ENCODE measurements around the gene SYTL2. TPM values are rescaled to one million over a fixed set of nuclear protein-coding genes. Genes with fewer than 3 reads are reported as not detected.
"Not testable (repeated sequence)": the region's sequence is repeated elsewhere in the genome, so short reads cannot be mapped to it uniquely, and the experiment has no call there.

SYTL2 gene, protein sequence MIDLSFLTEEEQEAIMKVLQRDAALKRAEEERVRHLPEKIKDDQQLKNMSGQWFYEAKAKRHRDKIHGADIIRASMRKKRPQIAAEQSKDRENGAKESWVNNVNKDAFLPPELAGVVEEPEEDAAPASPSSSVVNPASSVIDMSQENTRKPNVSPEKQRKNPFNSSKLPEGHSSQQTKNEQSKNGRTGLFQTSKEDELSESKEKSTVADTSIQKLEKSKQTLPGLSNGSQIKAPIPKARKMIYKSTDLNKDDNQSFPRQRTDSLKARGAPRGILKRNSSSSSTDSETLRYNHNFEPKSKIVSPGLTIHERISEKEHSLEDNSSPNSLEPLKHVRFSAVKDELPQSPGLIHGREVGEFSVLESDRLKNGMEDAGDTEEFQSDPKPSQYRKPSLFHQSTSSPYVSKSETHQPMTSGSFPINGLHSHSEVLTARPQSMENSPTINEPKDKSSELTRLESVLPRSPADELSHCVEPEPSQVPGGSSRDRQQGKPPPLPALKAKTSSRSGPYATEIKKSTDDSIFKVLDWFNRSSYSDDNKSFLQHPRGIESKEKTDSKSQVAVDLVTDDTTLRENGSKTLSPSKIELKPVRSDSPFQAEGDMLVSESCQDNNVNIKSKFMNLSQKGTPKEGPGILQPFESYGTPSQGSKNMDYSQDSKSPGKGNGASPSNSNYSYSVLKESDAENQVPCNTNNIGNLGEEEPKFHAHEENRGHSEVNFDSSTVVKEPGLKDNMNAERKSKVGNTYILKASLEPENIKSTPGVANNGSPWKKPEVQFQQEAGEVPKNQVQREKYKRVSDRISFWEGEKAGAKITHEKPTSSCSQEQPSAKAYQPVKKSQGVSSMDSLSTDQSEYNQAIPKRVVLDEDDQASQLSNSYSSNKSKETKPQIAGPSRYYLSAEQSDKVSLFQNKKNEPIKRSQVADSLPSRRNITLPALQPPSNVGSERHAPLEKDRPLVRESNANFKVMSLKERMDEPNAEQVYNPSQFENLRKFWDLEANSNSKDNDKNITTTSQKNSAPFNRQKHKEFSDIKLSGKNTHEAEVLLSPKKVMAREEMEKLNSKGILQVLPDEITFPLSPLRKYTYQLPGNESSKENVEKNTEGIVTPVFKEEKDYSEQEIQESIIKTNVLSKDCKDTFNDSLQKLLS (N-terminal part only)
- 10 to 100 TPM; 64.1 to 85.4 (median 73.8) TPM for polyA plus RNA-seq (ENCODE audit: insufficient read length in 4 of 4)

GRCh38 chr11:85810871-85811611, at the start of gene SYTL2:
SYTL2 (minus strand) TSS chr11:85811141; CDS start chr11:85757725, 53,416 bp downstream.
- peak in 1 of 4 donors; percentile 60 for DNase-seq (ENCODE audit: low read depth in 4 of 4, low spot score in 3 of 4)

- not testable (repeated sequence) for DNase-seq (ENCODE audit: low read depth in 4 of 4, low spot score in 3 of 4)
Measured at GRCh38 chr11:85859541-85859940, 48.6 kb upstream of the SYTL2 start.

DNA sequence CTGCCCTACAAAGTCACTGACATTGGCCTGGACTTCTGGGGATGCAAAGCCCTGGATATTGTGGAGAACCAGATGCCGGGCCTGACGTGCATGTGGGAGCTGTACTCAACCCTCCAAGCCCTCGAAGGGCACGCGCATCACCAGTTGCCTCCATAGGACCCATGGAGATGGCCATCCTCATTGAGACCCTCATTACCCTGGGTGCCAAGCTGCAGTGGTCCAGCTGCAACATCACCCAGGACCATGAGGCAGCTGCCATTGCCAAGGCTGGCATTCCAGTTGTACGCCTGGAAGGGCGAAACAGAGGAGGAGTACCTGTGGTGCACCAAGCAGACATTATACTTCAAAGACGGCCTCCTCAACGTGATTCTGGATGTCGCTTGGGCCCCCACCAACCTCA, 46.2 kb upstream of the SYTL2 start:
- DNase-seq (ENCODE audit: low read depth in 4 of 4, low spot score in 3 of 4), result no peak

DNA sequence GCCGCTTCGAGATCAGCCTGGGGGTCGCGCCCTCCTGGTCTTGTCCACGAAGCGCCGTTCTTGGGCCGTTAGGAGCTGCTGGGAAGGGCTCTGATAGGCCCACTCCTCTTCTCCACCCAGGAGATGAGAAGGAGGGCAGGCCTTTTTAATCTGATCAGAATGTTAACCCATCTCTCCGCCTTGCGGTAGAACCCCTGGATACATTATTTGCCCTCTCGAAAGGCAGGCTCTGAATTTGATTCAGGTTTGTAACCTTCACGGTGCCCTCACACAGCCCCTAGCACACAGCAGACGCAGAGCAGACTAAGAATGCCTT, 44.4 kb upstream of the SYTL2 start, which contains the start of gene CCDC83:
TSS of gene CCDC83 (plus strand) at position 43 of the 316 bp plus-strand sequence. CDS start 9,741 bp downstream, outside the sequence.
- no peak for DNase-seq (ENCODE audit: low read depth in 4 of 4, low spot score in 3 of 4)

GRCh38 chr11:85854557-85855340, 43.8 kb upstream of the SYTL2 start:
- peak; percentile 81 to 92 (median 84) for DNase-seq (ENCODE audit: low read depth in 4 of 4, low spot score in 3 of 4)

DNA sequence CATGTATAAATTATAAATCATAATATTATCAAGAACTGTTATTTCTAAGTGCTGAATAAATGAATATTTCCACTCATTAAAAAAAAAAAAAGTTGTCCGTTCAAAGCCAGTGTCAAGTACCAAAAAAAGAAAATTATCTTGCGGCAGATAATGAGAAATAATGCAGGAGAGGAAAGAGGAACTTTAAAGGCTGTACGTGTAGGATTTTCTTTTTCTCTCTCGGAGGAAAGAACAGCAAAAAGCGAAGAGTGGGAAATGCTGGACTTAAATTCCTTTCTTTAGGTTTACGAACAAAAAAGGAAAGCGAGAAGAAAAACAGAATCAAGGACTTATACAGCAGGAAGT, 43.2 kb upstream of the SYTL2 start:
- peak in 1 of 4 donors; percentile 13 for DNase-seq (ENCODE audit: low read depth in 4 of 4, low spot score in 3 of 4)

DNA sequence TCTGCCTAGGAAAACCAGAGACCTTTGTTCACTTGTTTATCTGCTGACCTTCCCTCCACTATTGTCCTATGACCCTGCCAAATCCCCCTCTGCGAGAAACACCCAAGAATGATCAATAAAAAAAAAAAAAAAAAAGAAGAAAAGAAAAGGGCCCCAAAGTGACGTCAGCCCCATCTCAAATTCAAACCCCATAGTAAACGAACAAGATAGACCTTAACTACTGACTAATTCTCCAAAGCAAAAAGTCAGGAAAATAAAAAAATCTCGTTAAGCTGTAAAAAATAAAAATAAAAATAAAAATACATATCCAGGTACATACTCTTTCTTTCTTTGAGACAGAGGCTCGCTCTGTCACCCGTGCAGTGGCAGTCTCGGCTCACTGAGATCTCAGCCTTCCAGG, 42.6 kb upstream of the SYTL2 start:
- not testable (repeated sequence) for DNase-seq (ENCODE audit: low read depth in 4 of 4, low spot score in 3 of 4)

GRCh38 chr11:85852754-85853153, 41.8 kb upstream of the SYTL2 start:
- DNase-seq (ENCODE audit: low read depth in 4 of 4, low spot score in 3 of 4), result not testable (repeated sequence)

DNA sequence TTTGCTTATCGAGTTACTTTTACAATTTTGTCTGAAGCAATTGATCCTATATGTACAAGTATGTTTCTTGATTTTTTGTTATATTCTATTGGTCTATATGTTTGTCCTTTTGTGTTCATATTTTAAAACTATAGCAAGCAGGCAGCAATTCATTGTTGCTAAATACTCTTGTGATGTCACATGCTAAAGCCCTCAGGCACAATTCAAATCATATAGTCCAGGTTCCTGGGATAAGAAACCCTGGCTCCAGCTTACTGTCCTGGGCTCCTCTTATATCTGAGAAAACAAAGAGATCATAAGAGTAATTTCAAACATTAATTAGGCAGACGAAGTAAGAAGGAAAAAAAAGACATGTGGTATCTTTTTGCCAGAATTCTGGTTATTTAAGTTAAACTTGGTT, 37.6 kb upstream of the SYTL2 start:
- DNase-seq (ENCODE audit: low read depth in 4 of 4, low spot score in 3 of 4), result no peak

- DNase-seq (ENCODE audit: low read depth in 4 of 4, low spot score in 3 of 4), result no peak
Measured at GRCh38 chr11:85848006-85848405, 37.1 kb upstream of the SYTL2 start.

DNA sequence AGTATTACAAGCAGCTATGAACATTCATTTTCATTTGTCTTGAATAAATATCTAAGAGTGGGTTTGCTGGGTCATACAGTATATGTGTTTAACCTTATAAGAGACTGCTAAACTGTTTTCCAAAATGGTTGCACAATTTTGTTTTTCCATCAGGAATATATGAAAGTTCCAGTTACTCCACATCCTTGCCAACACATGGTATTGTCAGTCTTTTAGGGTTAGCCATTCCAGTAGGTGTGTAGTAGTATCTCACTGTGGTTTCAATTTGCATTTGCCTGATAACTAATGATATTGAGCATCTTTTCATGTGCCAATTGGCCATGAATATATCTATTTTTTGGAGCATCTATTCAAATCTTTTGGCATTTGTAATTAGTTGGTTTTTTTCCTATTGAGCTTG, 36.5 kb upstream of the SYTL2 start:
- DNase-seq (ENCODE audit: low read depth in 4 of 4, low spot score in 3 of 4), result no peak

DNA sequence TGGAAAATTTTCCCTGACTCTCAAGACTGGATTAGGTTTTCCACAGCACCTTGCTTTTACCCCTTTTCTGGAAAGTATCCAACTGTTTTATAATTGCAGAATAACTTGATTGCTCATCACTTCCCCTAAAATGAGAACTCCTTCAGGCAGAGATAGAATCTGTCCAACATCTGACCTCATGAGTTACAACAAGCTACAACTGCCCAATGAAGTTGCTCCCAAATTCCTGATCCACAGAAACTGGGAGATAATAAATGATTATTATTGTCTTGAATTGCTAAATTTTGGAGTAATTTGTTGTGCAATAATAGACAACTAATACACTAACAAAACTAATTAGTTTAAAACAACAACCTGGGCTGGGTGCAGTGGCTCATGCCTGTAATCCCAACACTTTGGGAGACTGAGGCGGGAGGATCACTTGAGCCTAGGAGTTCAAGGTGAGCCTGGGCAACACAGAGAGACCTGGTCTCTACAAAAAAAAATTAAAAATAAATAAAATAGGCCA, 34.2 kb upstream of the SYTL2 start:
- no peak for DNase-seq (ENCODE audit: low read depth in 4 of 4, low spot score in 3 of 4)

GRCh38 chr11:85844439-85845123, 33.6 kb upstream of the SYTL2 start:
- DNase-seq (ENCODE audit: low read depth in 4 of 4, low spot score in 3 of 4), result no peak

DNA sequence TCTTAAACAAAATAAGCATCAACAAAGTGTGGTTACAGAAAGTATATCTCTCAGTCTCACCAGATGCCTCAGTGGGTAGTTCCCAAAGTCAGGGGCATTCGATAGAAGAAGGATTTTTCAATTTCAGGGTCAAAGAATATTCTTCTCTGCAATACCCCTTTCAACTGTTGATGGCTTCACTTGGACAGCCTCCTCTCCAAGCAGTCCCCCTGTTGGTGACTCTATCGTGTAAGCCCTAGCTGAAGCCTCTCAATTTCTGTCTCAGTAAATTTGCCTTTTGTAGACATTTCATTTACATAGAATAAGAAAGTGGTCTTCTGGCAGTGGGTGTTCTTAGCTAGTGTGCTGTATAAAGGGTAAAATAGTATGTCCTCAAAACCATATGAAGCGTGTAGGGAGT, 33.0 kb upstream of the SYTL2 start:
- no peak for DNase-seq (ENCODE audit: low read depth in 4 of 4, low spot score in 3 of 4)

GRCh38 chr11:85840932-85841331, 30.0 kb upstream of the SYTL2 start:
- not testable (repeated sequence) for DNase-seq (ENCODE audit: low read depth in 4 of 4, low spot score in 3 of 4)

DNA sequence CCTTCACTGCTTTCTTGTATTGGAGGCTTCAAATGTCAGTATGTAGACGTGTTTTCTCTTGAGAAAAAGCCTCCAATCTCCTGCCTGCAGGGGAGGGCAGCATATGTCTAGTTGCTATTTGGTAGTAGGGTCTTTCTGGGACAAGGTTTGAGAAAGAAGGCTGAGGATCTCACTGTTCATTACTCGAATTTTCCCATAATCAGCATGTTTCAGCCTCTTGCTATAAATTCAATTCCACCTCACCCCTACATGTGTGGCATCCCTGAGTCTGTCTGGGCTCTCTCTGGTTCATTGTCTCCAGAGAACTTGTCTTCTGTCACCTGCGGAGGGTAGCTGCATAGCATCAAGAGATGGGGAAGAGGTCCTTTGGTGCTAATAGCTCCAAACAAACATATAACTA, 24.8 kb upstream of the SYTL2 start:
- DNase-seq (ENCODE audit: low read depth in 4 of 4, low spot score in 3 of 4), result no peak

DNA sequence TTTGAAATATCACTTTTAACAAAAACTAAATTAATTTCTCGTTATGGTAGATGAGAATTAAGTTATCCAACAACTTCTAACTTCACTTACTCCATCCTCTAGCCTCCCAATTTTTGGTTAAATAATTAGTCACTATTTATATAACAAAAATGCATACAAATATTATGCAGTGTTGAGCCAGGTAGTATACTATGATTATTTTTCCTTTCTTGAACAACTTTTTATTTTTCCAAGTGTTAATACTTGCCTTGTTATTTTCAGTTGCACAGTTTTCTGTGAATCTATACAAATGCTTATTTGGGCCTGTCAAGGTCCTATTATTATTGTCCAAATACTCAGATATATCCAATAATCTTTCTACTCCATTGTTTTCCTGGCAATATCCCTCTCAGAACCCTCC, 24.3 kb upstream of the SYTL2 start:
- no peak for DNase-seq (ENCODE audit: low read depth in 4 of 4, low spot score in 3 of 4)

DNA sequence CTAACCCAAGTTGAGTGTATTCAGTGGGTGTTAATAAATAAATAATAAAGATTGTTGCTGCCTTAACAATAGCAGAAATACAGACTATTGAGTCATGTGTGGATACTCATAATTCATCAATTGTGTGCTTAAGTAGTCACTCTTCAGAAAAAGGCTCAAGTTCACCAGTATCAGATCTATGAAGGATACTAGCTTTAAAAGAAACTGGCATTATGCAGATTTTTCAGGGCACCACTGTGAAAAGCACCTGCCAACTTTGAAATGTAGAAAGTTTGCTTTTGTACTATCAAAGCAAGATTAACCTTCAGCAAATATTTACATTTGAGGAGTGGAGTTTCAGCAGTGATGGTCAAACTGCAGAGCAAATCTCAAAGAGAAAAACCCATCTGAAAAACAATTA, 20.1 kb upstream of the SYTL2 start:
- no peak for DNase-seq (ENCODE audit: low read depth in 4 of 4, low spot score in 3 of 4)

GRCh38 chr11:85829172-85829571, 18.2 kb upstream of the SYTL2 start:
- DNase-seq (ENCODE audit: low read depth in 4 of 4, low spot score in 3 of 4), result no peak

Data from right renal pelvis (tissue), 4 donors.